Activated B cell treated with CpG ODN at 0.5 μM for 24 hours (primary cell): Measurements from ENCODE around the gene BCAT1. TPM values are rescaled to one million over a fixed set of nuclear protein-coding genes. Genes with fewer than 3 reads are reported as not detected.

ENCODE experiments used
- ATAC-seq: fragments of 200-7000 bp; cut with Tn5 transposase; one replicate; pipeline ENCODE4 v1.10.0; 2021; ENCODE audit warnings: low read depth, mild to moderate bottlenecking, moderate library complexity
- CTCF ChIA-PET: fragments of 350-600 bp; sonication (Branson Sonifier 250); formaldehyde crosslinking; loops from one replicate; lab custom pipeline; 2021; ENCODE audit warnings: antibody characterized with exemption; lab: Charles Lee
- POLR2A ChIA-PET: fragments of 350-600 bp; sonication (Branson Sonifier 250); formaldehyde crosslinking; loops from one replicate; lab custom pipeline; 2021; ENCODE audit warnings: antibody characterized with exemption; lab: Charles Lee
- DNase-seq: peaks from one replicate; pipeline ENCODE4 v3.0.0; 2022
- H3K27ac Mint-ChIP-seq: one replicate; pipeline ENCODE4 v1.8.0; 2020; ENCODE audit warnings: mixed read lengths
- H3K27me3 Mint-ChIP-seq: one replicate; pipeline ENCODE4 v1.8.0; 2021; ENCODE audit warnings: mixed read lengths
- H3K36me3 Mint-ChIP-seq: one replicate; pipeline ENCODE4 v1.8.0; 2021; ENCODE audit warnings: low read depth, mixed read lengths
- H3K4me1 Mint-ChIP-seq: one replicate; pipeline ENCODE4 v1.8.0; 2021; ENCODE audit warnings: mixed read lengths
- H3K4me3 Mint-ChIP-seq: one replicate; pipeline ENCODE4 v1.8.0; 2020; ENCODE audit warnings: mild to moderate bottlenecking, mixed read lengths
- H3K9me3 Mint-ChIP-seq: one replicate; pipeline ENCODE4 v1.8.0; 2020; ENCODE audit warnings: mixed read lengths
- intact Hi-C: fragments of 100-400 bp; cut with micrococcal nuclease; formaldehyde crosslinking; loops from one replicate; pipeline ENCODE4 v1.15.1; 2024
- total RNA-seq: library from RNA; stranded (reverse); gene quantifications from 2 replicates; pipeline ENCODE4 v1.2.3, GENCODE V29; 2022
- TF ChIP-seq, protein P1 (sequence below): fragments of 200-600 bp; IDR thresholded peaks from one replicate; pipeline ENCODE4 v1.8.0; 2022; ENCODE audit warnings: antibody characterized with exemption, mild to moderate bottlenecking

The BCAT1 gene
- total RNA-seq, 1 donor from 2014 or later: 69.6 TPM

DNA sequence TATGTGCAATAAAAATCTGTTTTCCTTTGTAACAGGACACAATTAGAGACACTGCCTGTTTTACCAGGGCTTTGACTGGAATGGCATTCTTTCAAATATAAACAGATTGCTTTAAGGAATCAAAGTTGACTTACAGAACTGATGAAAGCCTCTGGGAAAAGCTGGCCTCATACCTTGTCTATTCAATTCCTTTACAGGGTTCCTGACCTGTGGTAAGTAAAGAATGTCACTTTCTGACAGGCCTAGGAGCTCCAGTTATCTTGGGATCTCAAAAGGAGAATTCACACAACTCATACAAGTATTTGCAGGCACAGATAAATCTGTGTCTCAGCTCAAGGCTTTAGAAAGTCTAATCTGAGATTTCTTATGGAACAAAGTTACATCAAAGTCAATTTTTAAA, 88.4 kb downstream of the BCAT1 start:
- Mint-ChIP-seq H3K4me3 (no peak overlapping the region), H3K4me1 (peaks cover 4% of the 10 kb centered on the region), H3K27me3 (no peaks in the 10 kb centered on the region), H3K36me3 (peaks cover 4% of the 10 kb centered on the region), H3K27ac (no peak overlapping the region), H3K9me3 (peaks cover 4% of the 10 kb centered on the region)
- DNase-seq (no peak), ATAC-seq (no peak)
- ChIA-PET CTCF (no interaction called here), POLR2A (interaction anchor here (1.1 kb wide), 1 partner anchor 137 kb away, joined by 3 read pairs; no protein-coding TSS in a partner anchor)
- TF ChIP-seq, protein P1, sequence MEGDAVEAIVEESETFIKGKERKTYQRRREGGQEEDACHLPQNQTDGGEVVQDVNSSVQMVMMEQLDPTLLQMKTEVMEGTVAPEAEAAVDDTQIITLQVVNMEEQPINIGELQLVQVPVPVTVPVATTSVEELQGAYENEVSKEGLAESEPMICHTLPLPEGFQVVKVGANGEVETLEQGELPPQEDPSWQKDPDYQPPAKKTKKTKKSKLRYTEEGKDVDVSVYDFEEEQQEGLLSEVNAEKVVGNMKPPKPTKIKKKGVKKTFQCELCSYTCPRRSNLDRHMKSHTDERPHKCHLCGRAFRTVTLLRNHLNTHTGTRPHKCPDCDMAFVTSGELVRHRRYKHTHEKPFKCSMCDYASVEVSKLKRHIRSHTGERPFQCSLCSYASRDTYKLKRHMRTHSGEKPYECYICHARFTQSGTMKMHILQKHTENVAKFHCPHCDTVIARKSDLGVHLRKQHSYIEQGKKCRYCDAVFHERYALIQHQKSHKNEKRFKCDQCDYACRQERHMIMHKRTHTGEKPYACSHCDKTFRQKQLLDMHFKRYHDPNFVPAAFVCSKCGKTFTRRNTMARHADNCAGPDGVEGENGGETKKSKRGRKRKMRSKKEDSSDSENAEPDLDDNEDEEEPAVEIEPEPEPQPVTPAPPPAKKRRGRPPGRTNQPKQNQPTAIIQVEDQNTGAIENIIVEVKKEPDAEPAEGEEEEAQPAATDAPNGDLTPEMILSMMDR: no peak
- intact Hi-C loops: no loop called here

DNA sequence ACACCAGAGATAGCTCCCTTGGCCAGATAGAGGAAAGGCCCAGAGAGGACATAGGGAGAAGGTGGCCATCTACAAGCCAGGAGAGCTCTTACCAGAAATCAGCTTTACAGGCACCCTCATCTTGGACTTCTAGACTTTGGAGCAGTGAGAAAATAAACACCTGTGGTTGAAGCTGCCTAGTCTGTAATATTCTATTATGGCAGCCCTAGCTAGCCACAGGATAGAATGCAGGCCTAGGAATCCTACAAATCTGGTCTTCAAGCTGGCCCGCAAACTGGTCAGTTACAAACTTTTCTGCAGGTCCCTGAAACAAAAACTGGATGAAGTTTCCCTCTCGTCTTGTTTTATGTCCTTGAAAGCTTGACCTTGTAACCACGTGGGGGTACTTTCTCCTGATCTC, 92.4 kb downstream of the BCAT1 start:
- Mint-ChIP-seq H3K4me1 (peaks cover 14% of the 10 kb centered on the region), H3K27me3 (no peaks in the 10 kb centered on the region), H3K27ac (no peak overlapping the region), H3K36me3 (peaks cover 4% of the 10 kb centered on the region), H3K9me3 (peaks cover 4% of the 10 kb centered on the region), H3K4me3 (no peak overlapping the region)
- ATAC-seq: no peak
- ChIA-PET POLR2A (interaction anchor here (0.5 kb wide), 2 partner anchors 96 to 301 kb away, joined by 3 to 7 read pairs; no protein-coding TSS in a partner anchor), CTCF (no interaction called here)
- DNase-seq: no peak
- intact Hi-C loops: no loop called here
- TF ChIP-seq, protein P1: no peak

DNA sequence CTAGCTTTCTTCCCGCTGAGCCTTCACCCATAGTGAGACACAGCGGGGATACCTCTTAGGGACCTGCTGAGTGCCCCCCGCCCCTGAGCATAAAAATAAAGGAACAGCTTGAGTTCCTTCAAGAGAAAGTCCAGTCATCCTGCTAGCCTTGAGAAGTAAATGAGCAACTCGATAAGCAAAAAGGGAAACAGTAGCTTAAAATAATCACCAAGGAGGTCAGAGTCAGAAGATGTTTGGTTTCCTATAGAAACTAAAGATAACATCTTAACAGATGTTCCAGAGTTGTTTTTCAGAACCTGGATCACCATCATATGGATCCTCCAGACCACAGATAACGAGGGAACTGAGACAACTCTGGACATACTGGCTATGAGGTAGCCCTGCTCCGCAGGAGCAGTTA, 94.0 kb downstream of the BCAT1 start:
- Mint-ChIP-seq H3K4me3 (no peak overlapping the region), H3K27ac (no peak overlapping the region), H3K27me3 (no peaks in the 10 kb centered on the region), H3K4me1 (peaks cover 14% of the 10 kb centered on the region), H3K36me3 (peaks cover 2% of the 10 kb centered on the region), H3K9me3 (peaks cover 4% of the 10 kb centered on the region)
- CTCF ChIA-PET: interaction anchor here (1.0 kb wide), 1 partner anchor 533 kb away, joined by 3 read pairs; no protein-coding TSS in a partner anchor
- TF ChIP-seq, protein P1: no peak
- POLR2A ChIA-PET: interaction anchor here (0.7 kb wide), 1 partner anchor 154 kb away, joined by 12 read pairs; no protein-coding TSS in a partner anchor
- DNase-seq (no peak), ATAC-seq (no peak)
- intact Hi-C loops: loop anchor here (5.0 kb wide), 1 partner anchor 92 kb away; the partner anchor contains the start of gene BCAT1

DNA sequence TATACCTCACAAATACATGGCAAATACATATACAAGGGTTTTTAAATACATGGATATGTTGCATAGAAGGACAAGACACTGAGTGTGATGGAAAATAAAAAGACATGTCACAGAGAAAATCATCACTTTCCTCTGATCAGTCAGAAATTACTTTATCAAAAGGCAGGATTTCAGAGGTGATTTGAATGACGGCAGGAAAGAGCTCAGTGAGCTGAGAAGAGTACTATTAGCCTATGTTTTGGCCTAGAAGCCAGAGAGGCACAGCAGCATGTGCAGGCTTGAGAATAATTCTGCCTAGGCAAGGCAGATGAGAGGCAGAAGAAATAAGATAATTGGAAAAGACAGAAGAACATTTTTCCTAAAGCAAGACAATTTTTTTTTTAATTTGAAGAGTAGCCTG, 94.9 kb downstream of the BCAT1 start:
- Mint-ChIP-seq H3K36me3 (no peaks in the 10 kb centered on the region), H3K27ac (no peak overlapping the region), H3K27me3 (no peaks in the 10 kb centered on the region), H3K4me1 (peaks cover 14% of the 10 kb centered on the region), H3K4me3 (no peak overlapping the region), H3K9me3 (peaks cover 2% of the 10 kb centered on the region)
- intact Hi-C loops: loop anchor here (5.0 kb wide), 1 partner anchor 93 kb away; the partner anchor contains the start of gene BCAT1
- TF ChIP-seq, protein P1: no peak
- ChIA-PET POLR2A (interaction anchor here (0.6 kb wide), 1 partner anchor 55 kb away, joined by 5 read pairs; no protein-coding TSS in a partner anchor), CTCF (interaction anchor here (1.0 kb wide), 1 partner anchor 534 kb away, joined by 3 read pairs; no protein-coding TSS in a partner anchor)
- ATAC-seq (no peak), DNase-seq (no peak)

DNA sequence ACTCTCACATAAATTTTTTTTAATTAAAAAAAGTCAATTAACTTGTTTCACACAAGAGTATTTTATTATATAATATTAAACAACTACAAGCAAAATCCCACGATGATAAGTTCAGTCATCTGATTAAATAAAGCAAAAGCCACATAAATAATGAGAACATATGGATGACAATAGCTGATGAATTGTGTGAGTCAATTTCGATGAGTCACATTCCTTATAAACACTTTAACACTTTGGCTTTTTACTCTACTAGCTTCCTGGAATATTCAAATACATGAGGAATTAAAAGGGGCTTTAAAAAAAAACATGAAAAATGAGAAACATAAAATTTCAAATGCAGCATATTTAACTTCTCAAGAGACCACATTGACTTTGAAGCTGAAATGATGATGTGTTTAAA, 95.3 kb downstream of the BCAT1 start:
- no peak for ATAC-seq
- ChIA-PET POLR2A (no interaction called here), CTCF (no interaction called here)
- Mint-ChIP-seq H3K27ac (no peak overlapping the region), H3K9me3 (peaks cover 2% of the 10 kb centered on the region), H3K27me3 (no peaks in the 10 kb centered on the region), H3K36me3 (no peaks in the 10 kb centered on the region), H3K4me3 (no peak overlapping the region), H3K4me1 (peaks cover 14% of the 10 kb centered on the region)
- TF ChIP-seq, protein P1: no peak
- intact Hi-C loops: loop anchor here (5.0 kb wide), 1 partner anchor 94 kb away; the partner anchor contains the start of gene BCAT1
- no peak for DNase-seq
